HG02759 (cell line): Measurements from ENCODE around the gene LSM4.
A peak's percentile ranks its signal among the peaks of the same experiment; 100 is the strongest.

Source experiments
- ATAC-seq: cut with Tn5 transposase; IDR thresholded peaks from one replicate; pipeline ENCODE4 v1.9.1; 2021; ENCODE audit warnings: mild to moderate bottlenecking, moderate library complexity; ENCODE audit not compliant: unreplicated experiment

The LSM4 gene

GRCh38 chr19:18292810-18293641, 29.9 kb downstream of the LSM4 start:
- no peak for ATAC-seq

DNA sequence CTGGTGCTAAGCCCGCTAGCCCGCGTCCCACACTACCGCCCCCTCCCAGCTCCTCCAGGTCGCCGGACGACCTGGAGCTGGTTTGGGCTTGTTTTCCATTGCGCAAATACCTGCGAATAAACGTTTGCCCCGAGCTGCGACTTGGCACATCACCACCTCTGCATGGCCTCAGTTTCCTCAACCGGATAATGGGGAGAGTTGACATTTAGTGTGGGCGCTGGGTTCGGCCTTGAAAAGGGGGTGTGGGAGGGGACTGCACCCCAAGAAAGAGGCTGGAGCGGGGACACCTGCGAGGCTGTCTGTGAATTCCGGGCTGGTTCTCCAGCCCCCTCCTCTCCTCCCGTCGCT, 30.4 kb downstream of the LSM4 start:
- no peak for ATAC-seq

DNA sequence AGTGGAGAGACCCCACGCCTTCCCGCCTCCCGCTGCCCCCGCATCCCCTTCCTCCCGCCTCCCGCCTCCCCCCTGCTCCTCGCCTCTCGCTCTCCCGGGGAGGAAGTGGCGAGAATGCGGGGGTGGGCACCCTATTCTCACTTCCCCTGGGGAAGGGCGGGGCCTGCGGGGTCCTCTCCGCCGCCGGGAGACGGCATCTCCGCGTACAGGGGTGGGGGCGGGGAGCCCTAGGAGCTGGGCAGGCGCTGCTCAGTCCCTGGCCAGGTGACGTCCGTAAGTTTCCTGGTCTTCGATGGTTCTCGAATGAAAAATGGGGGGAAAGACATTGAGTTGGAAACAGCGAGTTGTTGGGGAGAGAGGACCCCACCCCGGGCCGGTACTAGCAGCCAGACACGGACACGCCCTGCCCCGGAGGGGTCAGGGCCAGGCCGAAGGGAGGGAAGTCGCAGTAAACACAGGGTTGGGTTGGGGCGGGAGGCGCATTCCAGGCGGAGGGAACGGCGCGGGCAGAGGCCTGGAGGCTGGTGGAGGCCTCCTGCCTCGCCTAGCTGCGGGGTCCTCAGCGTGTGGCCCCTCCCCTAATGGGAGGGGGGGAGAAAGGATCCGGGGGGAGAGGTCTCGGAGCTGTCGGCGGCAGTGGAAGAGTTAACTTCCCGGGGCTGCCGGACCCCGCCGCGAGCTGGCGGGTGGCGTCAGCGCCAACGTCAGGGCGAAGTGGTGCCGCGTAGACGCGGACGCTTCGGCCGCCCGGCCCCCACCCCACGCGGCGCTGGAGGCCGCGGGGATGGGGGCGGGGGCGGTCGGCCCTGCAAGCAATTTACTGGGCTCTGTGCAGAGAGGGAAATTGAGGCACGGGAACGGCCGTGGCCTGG, 31.1 kb downstream of the LSM4 start:
- peak; percentile 51 for ATAC-seq

GRCh38 chr19:18291019-18291524, 31.8 kb downstream of the LSM4 start:
- ATAC-seq: peak; percentile 5

- no peak for ATAC-seq
These were observed 32.4 kb downstream of the LSM4 start for GRCh38 chr19:18290302-18291018.

DNA sequence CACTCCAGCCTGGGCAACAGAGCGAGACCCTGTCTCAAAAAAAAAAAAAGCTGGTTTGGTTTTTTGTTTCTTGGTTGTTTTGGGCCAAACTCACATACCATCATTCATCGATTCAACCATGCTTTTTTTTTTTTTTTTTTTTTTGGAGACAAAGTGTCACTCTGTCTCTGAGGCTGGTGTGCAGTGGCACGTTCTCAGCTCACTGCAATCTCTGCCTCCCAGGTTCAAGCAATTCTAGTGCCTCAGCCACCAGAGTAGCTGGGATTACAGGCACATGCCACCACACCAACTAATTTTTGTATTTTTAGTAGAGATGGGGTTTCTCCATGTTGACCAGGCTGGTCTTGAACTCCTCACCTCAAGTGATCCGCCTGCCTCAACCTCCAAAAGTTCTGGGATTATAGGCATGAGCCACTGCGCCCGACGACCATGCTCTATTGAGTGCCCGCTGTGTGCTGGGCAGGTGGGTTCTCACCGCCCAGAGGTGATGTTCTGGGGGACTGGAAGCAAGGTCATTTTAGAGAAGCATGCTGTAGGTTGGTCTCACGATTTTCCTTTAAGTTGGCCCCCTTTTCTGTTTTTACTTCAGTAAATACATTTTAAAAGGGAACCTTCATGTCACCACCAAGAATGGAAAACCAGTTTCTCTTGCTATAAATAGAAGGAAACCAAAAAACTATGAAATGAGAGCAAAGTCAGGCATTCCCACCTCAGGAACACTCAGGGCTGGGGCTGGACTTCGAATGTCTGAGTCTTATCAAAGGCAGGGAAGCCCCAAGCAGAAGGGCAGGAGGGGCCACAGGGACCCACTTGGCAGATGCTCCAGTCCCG, 33.2 kb downstream of the LSM4 start:
- ATAC-seq: no peak

GRCh38 chr19:18287836-18288772, 34.8 kb downstream of the LSM4 start:
- ATAC-seq: no peak

DNA sequence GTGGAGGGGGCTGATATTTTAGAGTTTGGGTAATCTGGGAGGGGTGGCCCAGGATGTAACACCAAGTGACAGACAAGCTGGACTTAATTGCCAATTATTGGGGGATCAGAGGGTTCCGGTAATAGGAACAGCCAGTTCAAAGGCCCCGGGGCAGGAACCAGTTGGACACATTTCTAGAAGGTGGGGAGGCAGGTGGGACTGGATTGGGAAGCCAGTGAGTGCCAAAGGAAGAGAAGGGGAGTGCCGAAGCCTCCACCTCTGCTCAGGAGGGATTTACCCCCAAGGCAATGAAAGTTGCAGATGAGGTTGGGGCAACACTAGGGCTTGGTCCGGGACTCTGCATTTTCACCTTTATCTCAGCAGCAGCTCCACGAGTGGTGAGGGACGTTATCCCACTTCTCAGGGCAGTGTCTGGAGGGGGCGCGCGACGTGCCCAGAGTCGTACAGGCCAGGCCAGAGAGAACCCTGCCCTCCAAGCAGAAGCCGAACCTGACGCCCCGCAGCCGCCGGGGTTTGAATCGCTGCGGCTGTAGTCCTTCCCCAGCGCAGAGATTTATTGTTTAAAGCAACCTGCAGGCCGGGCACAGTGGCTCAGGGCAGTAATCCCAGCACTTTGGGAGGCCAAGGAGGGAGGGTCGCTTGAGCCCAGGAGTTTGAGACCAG, 35.8 kb downstream of the LSM4 start:
- no peak for ATAC-seq

- no peak for ATAC-seq
These were observed 38.0 kb downstream of the LSM4 start for GRCh38 chr19:18284712-18285360.

DNA sequence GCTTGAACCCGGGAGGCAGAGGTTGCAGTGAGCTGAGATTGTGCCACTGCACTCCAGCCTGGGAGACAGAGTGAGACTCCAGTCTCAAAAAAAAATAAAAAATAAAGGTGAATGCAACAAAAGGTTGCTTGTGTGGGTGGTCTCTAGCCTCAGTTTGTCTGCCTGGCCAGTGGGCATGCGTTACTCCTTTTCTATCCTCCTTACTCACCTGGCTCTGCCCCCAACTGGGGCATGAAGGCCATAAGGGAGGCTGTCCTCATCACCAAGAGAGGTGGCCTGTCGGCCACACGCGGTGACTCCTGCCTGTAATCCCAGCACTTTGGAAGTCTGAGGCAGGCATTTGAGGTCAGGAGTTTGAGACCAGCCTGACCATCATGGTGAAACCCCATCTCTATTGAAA, 39.5 kb downstream of the LSM4 start:
- ATAC-seq: no peak

- no peak for ATAC-seq
These were observed 40.1 kb downstream of the LSM4 start for GRCh38 chr19:18282788-18283141.

- no peak for ATAC-seq
These were observed 40.7 kb downstream of the LSM4 start for GRCh38 chr19:18282021-18282787.

DNA sequence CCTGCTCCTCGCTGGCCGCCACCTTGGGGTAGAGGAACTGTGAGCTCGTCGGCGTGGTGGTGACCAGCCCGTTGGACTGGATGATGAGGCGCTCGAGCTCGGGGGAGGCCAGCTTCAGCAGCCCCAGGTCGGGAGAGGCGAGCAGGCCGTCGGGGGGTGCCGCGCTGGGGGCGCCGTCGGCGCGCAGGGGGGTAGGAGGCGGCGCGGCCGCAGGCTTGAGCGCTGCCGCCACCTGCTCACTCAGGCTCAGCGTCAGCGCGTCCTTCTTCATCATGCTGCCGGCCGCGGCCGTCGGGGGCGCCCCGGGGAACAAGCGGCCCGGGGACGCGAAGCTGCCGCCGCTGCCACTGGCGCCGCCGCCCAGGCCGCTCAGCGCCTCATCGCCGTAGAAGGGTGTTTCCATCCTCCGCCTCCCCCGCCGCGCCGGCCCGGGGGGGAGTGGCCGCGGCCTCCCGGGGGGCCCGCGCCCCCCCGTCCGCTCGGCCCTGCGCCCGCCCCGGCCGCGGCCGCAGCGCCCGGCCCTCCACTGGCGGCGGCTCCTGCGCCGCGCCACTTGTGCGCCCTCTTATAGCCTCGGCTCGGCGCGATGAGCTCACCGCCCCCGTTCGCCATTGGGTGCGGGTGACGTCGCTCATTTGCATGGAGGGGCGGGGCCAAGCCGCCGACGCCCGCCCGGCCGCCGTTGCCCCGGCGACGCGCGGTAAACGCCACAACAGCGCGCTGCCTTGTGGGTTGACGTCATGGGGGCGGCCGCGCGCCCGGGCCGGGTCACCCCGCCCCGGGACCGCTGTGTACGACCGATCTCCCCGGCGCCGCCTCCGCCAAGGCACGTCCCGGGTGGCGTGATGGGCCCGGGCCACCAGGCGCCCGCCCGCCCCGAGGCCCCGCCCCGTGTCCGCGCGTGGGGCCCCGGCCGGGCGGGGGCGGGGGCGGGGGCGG, 41.5 kb downstream of the LSM4 start, which contains the start of gene JUND:
TSS of gene JUND (minus strand) at position 541 of the 939 bp plus-strand sequence. CDS start at position 403, 138 bp downstream.
- peak; percentile 70 for ATAC-seq

- ATAC-seq: peak; percentile 26
These were observed 42.4 kb downstream of the LSM4 start for GRCh38 chr19:18280247-18281081.

GRCh38 chr19:18279516-18280246, 43.2 kb downstream of the LSM4 start:
- peak; percentile 19 for ATAC-seq
